ENCODE results near the gene SLC44A4.

The SLC44A4 gene

GRCh38 chr6:31898383-31899011 is 19.7 kb upstream of the SLC44A4 start:
- H3K79me2 ChIP-seq (ENCODE audit: low read length), result peaks cover 23% of the 10 kb centered on the region
- H2AFZ ChIP-seq (ENCODE audit: low read depth, low read length), result no peak overlapping the region
- peaks cover 30% of the 10 kb centered on the region for H3K4me1 ChIP-seq (ENCODE audit: low read length)

GRCh38 chr6:31897612-31898382 is 19.0 kb upstream of the SLC44A4 start, which contains the start of gene EHMT2:
Gene EHMT2, minus strand, starts transcription at chr6:31897698. Its CDS starts 21 bp downstream, at chr6:31897677.
- peak within 1 kb of the TSS; percentile 71 for H3K27ac ChIP-seq (ENCODE audit: low read length)
- H3K4me1 ChIP-seq (ENCODE audit: low read length), result peaks cover 26% of the 10 kb centered on the region
- TF ChIP-seq EZH2phosphoT487 (IDR thresholded peaks at IDR 0.05; ENCODE audit: low read depth) (no peak), CTCF (IDR thresholded peaks at IDR 0.05; ENCODE audit: low read depth, low read length) (no peak)
- peak within 1 kb of the TSS; percentile 90 for H3K9ac ChIP-seq (ENCODE audit: low read length)
- peak within 1 kb of the TSS; percentile 47 for H2AFZ ChIP-seq (ENCODE audit: low read depth, low read length)
- no peaks in the 10 kb centered on the region for H3K27me3 ChIP-seq (ENCODE audit: low read depth, low read length)
- H3K9me3 ChIP-seq (ENCODE audit: insufficient read depth, low read length), result no peaks in the 10 kb centered on the region
- H3K4me2 ChIP-seq (ENCODE audit: low read length), result peak within 1 kb of the TSS; percentile 95
- H3K4me3 ChIP-seq (ENCODE audit: low read length), result peak within 1 kb of the TSS; percentile 99
- H3K36me3 ChIP-seq (replicated peaks; ENCODE audit: low read depth, low read length), result peaks cover 3% of the 10 kb centered on the region
- peaks cover 3% of the 10 kb centered on the region; the same call in 1 of the 2 replicates for H4K20me1 ChIP-seq (ENCODE audit: insufficient read depth, low read length)
- peaks cover 23% of the 10 kb centered on the region for H3K79me2 ChIP-seq (ENCODE audit: low read length)

More at GRCh38 chr6:31898383-31899011, 19.7 kb upstream of the SLC44A4 start:
- H3K9me3 ChIP-seq (ENCODE audit: insufficient read depth, low read length), result no peaks in the 10 kb centered on the region
- peak overlapping the region; percentile 90 for H3K9ac ChIP-seq (ENCODE audit: low read length)
- no peaks in the 10 kb centered on the region for H3K27me3 ChIP-seq (ENCODE audit: low read depth, low read length)
- H3K4me2 ChIP-seq (ENCODE audit: low read length), result peak overlapping the region; percentile 95
- H3K4me3 ChIP-seq (ENCODE audit: low read length), result peak overlapping the region; percentile 99
- H3K36me3 ChIP-seq (replicated peaks; ENCODE audit: low read depth, low read length), result peaks cover 3% of the 10 kb centered on the region
- peaks cover 3% of the 10 kb centered on the region; the same call in 1 of the 2 replicates for H4K20me1 ChIP-seq (ENCODE audit: insufficient read depth, low read length)
- H3K27ac ChIP-seq (ENCODE audit: low read length), result peak overlapping the region; percentile 71
- TF ChIP-seq CTCF (IDR thresholded peaks at IDR 0.05; ENCODE audit: low read depth, low read length) (no peak), EZH2phosphoT487 (IDR thresholded peaks at IDR 0.05; ENCODE audit: low read depth) (no peak)

- peak overlapping the region; percentile 99 for H3K4me3 ChIP-seq (ENCODE audit: low read length)
- H3K4me2 ChIP-seq (ENCODE audit: low read length), result peak overlapping the region; percentile 77
- peaks cover 6% of the 10 kb centered on the region for H3K36me3 ChIP-seq (replicated peaks; ENCODE audit: low read depth, low read length)
- H3K27ac ChIP-seq (ENCODE audit: low read length), result peak overlapping the region; percentile 34
- H3K79me2 ChIP-seq (ENCODE audit: low read length), result peaks cover 23% of the 10 kb centered on the region
- no peaks in the 10 kb centered on the region for H3K27me3 ChIP-seq (ENCODE audit: low read depth, low read length)
- H2AFZ ChIP-seq (ENCODE audit: low read depth, low read length), result peak overlapping the region; percentile 31; the same call in 1 of the 2 replicates
- H3K4me1 ChIP-seq (ENCODE audit: low read length), result peaks cover 23% of the 10 kb centered on the region
- peak overlapping the region; percentile 80 for H3K9ac ChIP-seq (ENCODE audit: low read length)
- H4K20me1 ChIP-seq (ENCODE audit: insufficient read depth, low read length), result peaks cover 3% of the 10 kb centered on the region; the same call in 1 of the 2 replicates
- H3K9me3 ChIP-seq (ENCODE audit: insufficient read depth, low read length), result no peaks in the 10 kb centered on the region
- TF ChIP-seq CTCF (IDR thresholded peaks at IDR 0.05; ENCODE audit: low read depth, low read length) (no peak), EZH2phosphoT487 (IDR thresholded peaks at IDR 0.05; ENCODE audit: low read depth) (no peak)
Observed at GRCh38 chr6:31896856-31897611, 18.2 kb upstream of the SLC44A4 start.

Data from OCI-LY3 (cell line).